Neutrophil (primary cell): ENCODE data around the gene SERPINA9.
"Not testable (repeated sequence)": the region's sequence is repeated elsewhere in the genome, so short reads cannot be mapped to it uniquely, and the experiment has no call there.

Experiments
- H3K27ac ChIP-seq: fragments of 200-600 bp; sonication (generic); 2 replicates; pipeline ENCODE4 v1.5.1; 2016; ENCODE audit warnings: mild to moderate bottlenecking, moderate library complexity
- H3K27me3 ChIP-seq: fragments of 200-600 bp; sonication (generic); 2 replicates; pipeline ENCODE4 v1.6.0; 2016; ENCODE audit warnings: mild to moderate bottlenecking
- H3K36me3 ChIP-seq: fragments of 200-600 bp; sonication (generic); 2 replicates; pipeline ENCODE4 v1.5.1; 2017
- H3K4me1 ChIP-seq, 2 experiments: fragments of 200-600 bp in 1 of 2; sonication (generic) in 1 of 2; 1 replicate in 1 of 2; 2 replicates in 1 of 2; pipeline versions ENCODE4 v1.5.1 to v1.6.1; 2013 to 2016; ENCODE audit warnings: low read depth in 1 of 2, low read length in 1 of 2, mild to moderate bottlenecking in 1 of 2, moderate library complexity in 1 of 2; ENCODE audit not compliant: control insufficient read depth in 1 of 2, insufficient read depth in 1 of 2
- H3K4me3 ChIP-seq, 2 experiments: fragments of 200-600 bp in 1 of 2; sonication (generic) in 1 of 2; 1 replicate in 1 of 2; 2 replicates in 1 of 2; pipeline ENCODE4 v1.5.1; 2013 to 2016; ENCODE audit warnings: low read depth in 1 of 2, low read length in 1 of 2, mild to moderate bottlenecking in 1 of 2, moderate library complexity in 1 of 2
- H3K9me3 ChIP-seq: fragments of 200-600 bp; sonication (generic); 2 replicates; pipeline ENCODE4 v1.5.1; 2016
- CTCF ChIP-seq: fragments of 200-600 bp; sonication (generic); IDR thresholded peaks from 2 replicates; pipeline ENCODE4 v1.5.1; 2016; ENCODE audit warnings: antibody characterized with exemption

The SERPINA9 gene

GRCh38 chr14:94423453-94424056, 52.4 kb downstream of the SERPINA9 start:
- peak; percentile 70 for TF ChIP-seq CTCF
- Histone ChIP-seq H3K27me3 (peaks cover 74% of the 10 kb centered on the region), H3K36me3 (no peaks in the 10 kb centered on the region), H3K4me3 (peak overlapping the region in 1 of 2 experiments; percentile 10), H3K27ac (peak overlapping the region; percentile 15), H3K4me1 (peaks cover 12 to 14% of the 10 kb centered on the region in 2 experiments), H3K9me3 (no peaks in the 10 kb centered on the region)

DNA sequence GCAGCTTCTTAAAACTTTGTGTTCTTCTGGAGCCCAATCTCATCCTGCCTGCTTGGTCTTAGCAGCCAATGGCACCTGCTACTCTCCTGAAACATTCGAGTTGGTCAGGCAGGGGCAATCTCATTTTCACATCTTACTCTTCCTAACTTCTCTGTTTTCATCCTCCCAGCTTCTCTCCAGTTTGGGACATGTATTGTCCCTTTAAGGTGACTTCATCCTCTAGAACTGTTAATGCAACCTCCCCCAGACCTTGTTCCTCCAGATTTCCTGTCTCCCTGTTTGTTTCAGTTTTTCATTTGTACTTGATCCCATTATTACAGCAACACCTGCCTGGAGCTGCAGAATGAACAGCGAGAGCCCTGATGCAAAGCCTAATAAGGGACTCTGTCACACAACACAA, 54.7 kb downstream of the SERPINA9 start:
- no peak overlapping the region for H3K4me3 ChIP-seq
- peaks cover 55% of the 10 kb centered on the region for H3K27me3 ChIP-seq
- TF ChIP-seq CTCF: no peak

GRCh38 chr14:94417497-94418205, 58.3 kb downstream of the SERPINA9 start:
- H3K36me3 ChIP-seq, H3K9me3 ChIP-seq, H3K27ac ChIP-seq, H3K4me3 ChIP-seq, H3K4me1 ChIP-seq: not testable (repeated sequence)
- H3K27me3 ChIP-seq: peaks cover 29% of the 10 kb centered on the region

More for the DNA sequence above, 54.7 kb downstream of the SERPINA9 start:
- Histone ChIP-seq H3K36me3 (no peaks in the 10 kb centered on the region), H3K9me3 (no peaks in the 10 kb centered on the region), H3K27ac (no peak overlapping the region), H3K4me1 (peaks cover 12 to 14% of the 10 kb centered on the region in 2 experiments)
